PFSK-1 (cell line): Measurements from ENCODE around the gene SHFL.

ENCODE experiments used
- POLR2AphosphoS5 ChIP-seq: IDR thresholded peaks from 2 replicates; pipeline ENCODE4 v1.6.1; 2012; ENCODE audit warnings: low read depth, mild to moderate bottlenecking, control low read depth, low read length, moderate library complexity
- TAF1 ChIP-seq: IDR thresholded peaks from 2 replicates; pipeline ENCODE4 v1.6.1; 2012; ENCODE audit warnings: low read length, control low read depth, borderline replicate concordance; ENCODE audit not compliant: insufficient read depth
- TF ChIP-seq, protein P1 (sequence below), 2 experiments: IDR thresholded peaks; 2 replicates each; pipeline versions ENCODE4 v1.6.1 to v1.8.0; 2011 to 2012; ENCODE audit warnings: low read depth in 2 of 2, low read length in 2 of 2, control low read depth in 1 of 2, inconsistent platforms in 1 of 2, mild to moderate bottlenecking in 1 of 2, moderate library complexity in 1 of 2; ENCODE audit not compliant: insufficient read depth in 1 of 2

DNA sequence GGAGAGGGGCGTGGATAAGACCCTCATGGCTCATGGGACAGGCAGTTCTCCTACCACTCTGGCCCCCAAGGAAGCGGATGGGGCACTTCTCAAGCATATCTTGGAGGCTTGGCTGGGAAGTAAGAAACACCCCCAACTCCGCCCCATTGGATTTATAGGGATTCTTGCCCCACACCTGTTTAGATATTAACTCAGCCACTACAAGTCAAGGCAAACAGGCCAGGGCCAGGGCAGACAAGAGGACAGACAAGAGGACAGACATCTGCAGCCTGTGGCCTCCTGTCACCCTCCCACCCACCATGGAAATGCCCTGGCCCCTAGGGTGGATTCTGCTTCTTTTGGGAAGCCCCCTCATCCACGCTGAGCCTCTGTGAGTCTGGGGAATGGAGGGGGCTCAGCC lies 48.8 kb upstream of the SHFL start:
- TF ChIP-seq, protein P1, sequence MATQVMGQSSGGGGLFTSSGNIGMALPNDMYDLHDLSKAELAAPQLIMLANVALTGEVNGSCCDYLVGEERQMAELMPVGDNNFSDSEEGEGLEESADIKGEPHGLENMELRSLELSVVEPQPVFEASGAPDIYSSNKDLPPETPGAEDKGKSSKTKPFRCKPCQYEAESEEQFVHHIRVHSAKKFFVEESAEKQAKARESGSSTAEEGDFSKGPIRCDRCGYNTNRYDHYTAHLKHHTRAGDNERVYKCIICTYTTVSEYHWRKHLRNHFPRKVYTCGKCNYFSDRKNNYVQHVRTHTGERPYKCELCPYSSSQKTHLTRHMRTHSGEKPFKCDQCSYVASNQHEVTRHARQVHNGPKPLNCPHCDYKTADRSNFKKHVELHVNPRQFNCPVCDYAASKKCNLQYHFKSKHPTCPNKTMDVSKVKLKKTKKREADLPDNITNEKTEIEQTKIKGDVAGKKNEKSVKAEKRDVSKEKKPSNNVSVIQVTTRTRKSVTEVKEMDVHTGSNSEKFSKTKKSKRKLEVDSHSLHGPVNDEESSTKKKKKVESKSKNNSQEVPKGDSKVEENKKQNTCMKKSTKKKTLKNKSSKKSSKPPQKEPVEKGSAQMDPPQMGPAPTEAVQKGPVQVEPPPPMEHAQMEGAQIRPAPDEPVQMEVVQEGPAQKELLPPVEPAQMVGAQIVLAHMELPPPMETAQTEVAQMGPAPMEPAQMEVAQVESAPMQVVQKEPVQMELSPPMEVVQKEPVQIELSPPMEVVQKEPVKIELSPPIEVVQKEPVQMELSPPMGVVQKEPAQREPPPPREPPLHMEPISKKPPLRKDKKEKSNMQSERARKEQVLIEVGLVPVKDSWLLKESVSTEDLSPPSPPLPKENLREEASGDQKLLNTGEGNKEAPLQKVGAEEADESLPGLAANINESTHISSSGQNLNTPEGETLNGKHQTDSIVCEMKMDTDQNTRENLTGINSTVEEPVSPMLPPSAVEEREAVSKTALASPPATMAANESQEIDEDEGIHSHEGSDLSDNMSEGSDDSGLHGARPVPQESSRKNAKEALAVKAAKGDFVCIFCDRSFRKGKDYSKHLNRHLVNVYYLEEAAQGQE (IDR thresholded peaks at IDR 0.05; ENCODE audit: insufficient read depth in 1 of 2, low read depth in 2 of 2, low read length in 2 of 2) = no peak
- TF ChIP-seq TAF1 (no peak), POLR2AphosphoS5 (no peak)
